NCI-H1930 (cell line): ENCODE measurements around the gene VPS13C.
A peak's percentile ranks its signal among the peaks of the same experiment; 100 is the strongest.

Source experiments
- DNase-seq, 2 experiments: peaks; one replicate each; lab custom pipeline; 2025; lab: John Stamatoyannopoulos, UW

The VPS13C gene

GRCh38 chr15:62060113-62060895 lies at the start of gene VPS13C:
VPS13C (minus strand) TSS chr15:62060447; CDS start chr15:62060374, 73 bp downstream.
- DNase-seq = peak; percentile 77 to 82

- no peak for DNase-seq
Observed at GRCh38 chr15:62109437-62109836, 49.2 kb upstream of the VPS13C start.

DNA sequence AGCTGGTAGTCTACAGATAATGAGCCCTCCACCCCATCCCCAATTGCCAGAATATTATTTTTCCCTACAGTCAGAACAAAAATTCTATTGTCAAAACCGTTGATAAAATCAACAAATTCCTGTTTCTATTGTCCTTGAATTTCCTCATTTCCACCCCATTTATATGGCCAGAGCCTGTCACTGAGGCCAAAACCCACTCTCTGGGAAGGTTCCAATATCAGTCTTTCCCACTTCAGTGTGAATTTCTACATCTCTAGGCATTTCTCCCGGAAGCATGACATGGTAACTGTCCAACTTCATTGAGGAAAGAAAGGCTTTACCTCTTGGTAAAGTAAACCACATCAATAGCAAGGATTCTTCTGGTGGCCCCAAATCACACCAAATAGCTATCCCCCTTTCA lies 48.2 kb upstream of the VPS13C start:
- no peak for DNase-seq

- no peak for DNase-seq
Observed at GRCh38 chr15:62107571-62108121, 47.4 kb upstream of the VPS13C start.

- DNase-seq = no peak
Observed at GRCh38 chr15:62106096-62106495, 45.8 kb upstream of the VPS13C start.

DNA sequence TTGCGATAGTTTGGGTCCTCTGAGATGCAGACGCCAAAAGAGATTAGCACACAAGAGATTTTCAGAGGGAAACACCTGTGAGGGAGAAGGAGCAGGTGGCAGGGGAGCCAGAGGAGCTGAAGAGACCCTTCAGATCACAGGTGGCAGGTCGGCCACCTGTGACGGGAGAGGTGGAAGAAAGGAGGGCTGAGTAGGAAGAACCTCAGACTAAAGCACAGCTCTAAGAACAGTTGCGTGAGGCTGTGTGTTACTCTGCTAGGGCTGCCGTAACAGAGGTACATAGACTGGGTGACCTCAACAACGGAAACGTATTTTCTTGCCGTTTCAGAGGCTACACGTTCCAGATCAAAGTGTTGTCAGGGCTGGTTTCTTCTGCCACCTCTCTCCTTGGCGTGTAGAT lies 45.0 kb upstream of the VPS13C start:
- no peak for DNase-seq

- DNase-seq = no peak
Observed at GRCh38 chr15:62104846-62105245, 44.6 kb upstream of the VPS13C start.

DNA sequence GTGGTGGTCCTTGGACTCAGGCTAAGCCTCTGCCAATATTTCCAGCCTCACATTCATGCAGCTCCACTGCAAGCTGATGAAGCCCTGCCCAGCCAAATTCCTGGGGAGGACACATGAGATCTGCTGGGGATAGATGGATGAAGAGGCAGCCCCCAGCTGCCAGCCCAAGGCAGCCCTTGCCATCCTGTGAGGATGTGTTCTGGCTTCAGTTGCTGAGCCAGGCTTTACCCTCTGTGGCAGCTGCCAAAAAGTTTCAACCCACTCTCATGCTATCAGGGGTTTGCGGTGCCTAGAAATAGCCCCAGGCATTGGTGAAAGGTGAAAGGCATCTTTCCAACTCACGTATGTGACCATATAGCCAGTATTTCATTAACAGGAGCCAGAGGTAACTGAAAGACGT lies 44.2 kb upstream of the VPS13C start:
- DNase-seq = no peak

DNA sequence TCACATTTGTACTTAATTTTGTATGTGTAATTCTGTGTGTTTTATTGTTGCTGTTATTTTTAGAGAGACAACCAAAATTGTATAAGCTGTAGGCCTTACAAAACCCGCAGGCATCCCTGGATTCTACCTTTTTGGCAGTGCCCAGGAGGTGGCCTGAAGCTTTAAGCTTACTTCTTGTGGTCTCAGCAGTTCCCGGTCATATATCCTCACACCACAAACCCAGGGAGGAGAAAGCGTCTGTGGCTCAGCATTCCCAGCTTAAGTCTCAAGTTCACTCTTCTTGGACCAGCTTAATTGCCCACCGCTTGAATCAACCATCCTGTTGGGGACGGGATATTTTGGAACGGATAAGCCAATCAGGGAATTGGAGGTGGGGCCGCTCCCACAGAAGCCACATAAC lies 43.2 kb upstream of the VPS13C start:
- no peak for DNase-seq

DNA sequence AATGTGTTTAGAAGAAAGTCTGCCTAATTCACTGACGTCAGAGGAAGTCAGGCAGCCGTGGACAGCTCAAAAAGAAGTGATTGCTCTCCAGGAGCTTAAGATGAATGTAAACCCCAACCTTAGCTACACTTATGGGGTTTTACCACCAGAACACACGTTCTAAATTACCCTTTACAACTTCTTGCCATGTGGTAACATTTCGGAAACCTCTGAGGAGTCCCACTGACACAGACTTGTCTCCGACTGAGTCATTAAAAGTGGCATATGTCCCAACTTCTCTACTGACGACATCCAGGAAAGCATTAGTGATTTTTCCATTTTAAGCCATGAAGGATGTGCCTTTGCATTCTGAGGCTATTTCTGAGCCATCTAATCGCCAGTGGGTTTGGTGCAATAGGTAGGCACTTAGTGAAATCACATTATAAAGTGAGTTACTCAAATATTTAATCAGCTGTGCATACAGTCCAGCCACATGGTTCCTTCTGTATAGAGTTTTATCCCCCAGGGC lies 38.9 kb upstream of the VPS13C start:
- no peak for DNase-seq

DNA sequence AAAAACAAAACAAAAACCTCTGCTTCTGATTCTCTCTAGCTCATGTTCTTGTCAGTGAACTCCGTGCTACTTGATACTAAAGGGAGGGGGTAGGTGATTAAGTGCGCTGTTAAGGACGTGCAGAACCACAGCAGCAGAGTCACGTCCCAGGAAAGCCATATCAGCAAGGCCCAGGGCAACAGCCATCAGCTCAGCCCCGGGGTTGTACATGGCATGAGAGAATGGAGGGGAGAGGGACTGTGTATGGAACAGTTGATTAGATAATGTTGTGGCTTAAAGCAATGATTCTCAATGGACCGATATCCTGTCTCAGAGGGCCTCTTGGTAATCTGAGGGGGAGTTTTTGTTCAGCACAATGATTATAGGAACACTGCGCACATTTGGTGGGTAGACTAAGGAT lies 34.1 kb upstream of the VPS13C start:
- DNase-seq = no peak

- no peak for DNase-seq
Observed at GRCh38 chr15:62093809-62094208, 33.6 kb upstream of the VPS13C start.

DNA sequence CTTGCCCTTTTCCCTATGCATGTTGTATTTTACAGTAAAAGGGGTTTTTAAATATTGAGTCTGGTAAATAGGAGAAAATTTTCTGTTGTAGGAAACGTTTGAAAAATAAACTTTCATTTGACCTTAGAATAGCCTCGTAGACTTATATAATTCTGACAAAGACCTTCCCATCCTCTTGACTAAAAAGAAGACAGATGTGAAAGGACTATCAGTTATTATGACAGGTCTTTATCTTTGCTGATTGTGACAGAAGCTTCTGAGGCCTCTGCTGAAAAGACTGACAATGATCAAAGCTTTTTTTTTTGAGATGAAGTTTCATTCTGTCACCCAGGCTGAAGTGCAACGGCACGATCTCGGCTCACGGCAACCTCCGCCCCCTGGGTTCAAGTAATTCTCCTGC lies 30.7 kb upstream of the VPS13C start:
- no peak for DNase-seq

GRCh38 chr15:62089616-62090015 lies 29.4 kb upstream of the VPS13C start:
- no peak for DNase-seq

GRCh38 chr15:62088353-62088693 lies 28.1 kb upstream of the VPS13C start:
- no peak for DNase-seq

- no peak for DNase-seq
Observed at GRCh38 chr15:62087671-62088352, 27.6 kb upstream of the VPS13C start.

- no peak for DNase-seq
Observed at GRCh38 chr15:62085740-62086139, 25.5 kb upstream of the VPS13C start.

GRCh38 chr15:62083194-62084154 lies 23.2 kb upstream of the VPS13C start:
- no peak for DNase-seq

DNA sequence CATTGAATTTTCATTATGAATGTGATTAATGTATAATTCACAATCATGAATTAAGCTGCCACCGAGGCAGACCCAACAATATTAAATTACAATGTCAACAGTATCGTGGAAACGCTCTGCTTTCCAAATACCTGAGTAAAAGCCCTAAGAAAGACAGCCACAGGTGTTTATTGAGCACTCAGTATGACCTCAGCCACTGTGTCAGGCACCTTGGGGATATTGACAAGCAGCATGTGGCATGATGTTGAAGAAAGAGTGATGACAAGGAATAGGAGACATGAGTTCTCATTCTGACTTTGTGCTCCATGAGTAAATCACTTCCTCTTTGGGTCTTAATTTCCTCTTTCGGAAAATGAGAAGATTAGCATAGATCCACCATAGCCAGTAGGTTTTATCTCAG lies 19.3 kb upstream of the VPS13C start:
- DNase-seq = no peak

DNA sequence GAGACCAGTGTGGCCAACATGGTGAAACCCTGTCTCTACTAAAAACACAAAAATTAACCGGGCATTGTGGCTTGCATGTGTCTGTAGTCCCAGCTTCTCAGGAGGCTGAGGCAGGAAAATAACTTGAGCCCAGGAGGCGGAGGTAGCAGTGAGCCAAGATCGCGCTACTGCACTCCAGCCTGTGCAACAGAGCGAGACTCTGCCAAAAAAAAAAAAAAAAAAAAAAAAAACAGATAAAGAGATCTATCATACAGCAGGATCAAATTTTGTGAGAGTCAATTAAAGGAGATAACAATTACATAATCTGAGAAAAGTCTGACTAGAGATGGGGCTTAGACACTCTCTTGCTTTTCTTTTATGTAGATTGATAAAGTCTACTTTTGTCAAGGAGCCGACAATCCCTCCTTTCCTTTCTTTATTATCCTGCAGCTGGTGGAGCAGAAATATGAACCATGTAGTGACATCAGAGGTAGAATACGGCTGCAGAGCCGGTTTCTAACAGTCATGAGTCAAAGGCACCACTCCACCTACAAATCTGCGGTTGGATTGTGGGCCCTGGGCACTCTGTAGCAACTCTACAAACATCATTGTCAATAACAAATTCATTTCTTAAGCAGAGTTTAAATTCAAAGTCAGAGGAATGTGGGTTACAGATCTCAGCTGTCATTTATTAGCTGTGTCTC lies 15.5 kb upstream of the VPS13C start:
- no peak for DNase-seq

GRCh38 chr15:62071711-62072308 lies 11.6 kb upstream of the VPS13C start:
- peak in 1 of 2 experiments; percentile 9 for DNase-seq
